Measurements from ENCODE around the gene VAMP1. TPM values are rescaled to one million over a fixed set of nuclear protein-coding genes. Genes with fewer than 3 reads are reported as not detected.

Gene VAMP1
- total RNA-seq, 1 experiment from 2014 or later, result 13.9 TPM

- ATAC-seq (peak; percentile 95), DNase-seq (peak; percentile 84)
- no TSS peak for BruUV-seq (replicated peaks)
- no peak overlapping the region for H3K27ac ChIP-seq (ENCODE audit: low read length)
- no peak overlapping the region for H3K4me2 ChIP-seq (ENCODE audit: low read length)
- H3K4me1 ChIP-seq (ENCODE audit: insufficient read depth, low read length), result peaks cover 9% of the 10 kb centered on the region
- H3K36me3 ChIP-seq (ENCODE audit: low read depth, low read length), result no peaks in the 10 kb centered on the region
- H2AFZ ChIP-seq (ENCODE audit: low read length), result 0 out of 2 replicates have a peak overlapping the region, but pooled peaks have one; percentile 6
- H3K9ac ChIP-seq (ENCODE audit: low read length), result no peak overlapping the region
- POLR2A ChIA-PET (ENCODE audit: unreplicated experiment), result no interaction called here
- intact Hi-C loops (cut with micrococcal nuclease), result loop anchor here (1.0 to 5.0 kb wide), 4 partner anchors 42 to 134 kb away; partner anchors contain the start of genes GAPDH and IFFO1
- H3K79me2 ChIP-seq (ENCODE audit: low read length), result no peaks in the 10 kb centered on the region
- H3K9me2 ChIP-seq (replicated peaks; ENCODE audit: low read length), result no peaks in the 10 kb centered on the region
- H3K27me3 ChIP-seq (ENCODE audit: low read length), result no peaks in the 10 kb centered on the region
- no peaks in the 10 kb centered on the region for H3F3A ChIP-seq (ENCODE audit: low read length, unreplicated experiment)
- H3K9me3 ChIP-seq (ENCODE audit: low read length), result no peaks in the 10 kb centered on the region
- CTCF ChIA-PET, result interaction anchor here (1.0 kb wide), 1 partner anchor 42 kb away, joined by 4 read pairs; no protein-coding TSS in a partner anchor
- no peak for TF ChIP-seq EZH2 (IDR thresholded peaks at IDR 0.05; ENCODE audit: low read length, unreplicated experiment)
- TF ChIP-seq CTCF (conservative IDR thresholded peaks at IDR 0.05; ENCODE audit: low read depth, low read length), result peak; percentile 77
- no peaks in the 10 kb centered on the region for H4K20me1 ChIP-seq (ENCODE audit: low read length)
- H3K4me3 ChIP-seq (ENCODE audit: low read length), result no peak overlapping the region
Measured at GRCh38 chr12:6423267-6424007, 47.0 kb downstream of the VAMP1 start.

- Histone ChIP-seq H4K20me1 (ENCODE audit: low read length) (no peaks in the 10 kb centered on the region), H2AFZ (ENCODE audit: low read length) (0 out of 2 replicates have a peak overlapping the region, but pooled peaks have one; percentile 17), H3K9me2 (replicated peaks; ENCODE audit: low read length) (no peaks in the 10 kb centered on the region), H3K9ac (ENCODE audit: low read length) (no peak overlapping the region), H3K4me2 (ENCODE audit: low read length) (0 out of 2 replicates have a peak overlapping the region, but pooled peaks have one; percentile 4), H3K4me3 (ENCODE audit: low read length) (no peak overlapping the region), H3K36me3 (ENCODE audit: low read depth, low read length) (0 out of 2 replicates have a peak, but pooled peaks cover 3% of the 10 kb centered on the region), H3F3A (ENCODE audit: low read length, unreplicated experiment) (no peaks in the 10 kb centered on the region), H3K9me3 (ENCODE audit: low read length) (no peaks in the 10 kb centered on the region), H3K27me3 (ENCODE audit: low read length) (no peaks in the 10 kb centered on the region), H3K4me1 (ENCODE audit: insufficient read depth, low read length) (peaks cover 9% of the 10 kb centered on the region), H3K27ac (ENCODE audit: low read length) (no peak overlapping the region), H3K79me2 (ENCODE audit: low read length) (no peaks in the 10 kb centered on the region)
- CTCF ChIA-PET, result interaction anchor here (1.0 kb wide), 1 partner anchor 45 kb away, joined by 3 read pairs; no protein-coding TSS in a partner anchor
- DNase-seq (peak; percentile 46), ATAC-seq (peak; percentile 43)
- BruUV-seq (replicated peaks), result no TSS peak
- no peak for TF ChIP-seq EZH2phosphoT487 (IDR thresholded peaks at IDR 0.05; ENCODE audit: borderline replicate concordance, low read length)
- TF ChIP-seq EZH2 (IDR thresholded peaks at IDR 0.05; ENCODE audit: low read length, unreplicated experiment), result no peak
- intact Hi-C loops (cut with micrococcal nuclease), result loop anchor here (5.0 kb wide), 2 partner anchors 112 to 137 kb away; partner anchors contain the start of genes GAPDH and IFFO1
- POLR2A ChIA-PET (ENCODE audit: unreplicated experiment), result no interaction called here
Measured at GRCh38 chr12:6420364-6420763, 50.1 kb downstream of the VAMP1 start.

GRCh38 chr12:6418796-6419195, 51.7 kb downstream of the VAMP1 start:
- no peak overlapping the region for H3K4me2 ChIP-seq (ENCODE audit: low read length)
- no peaks in the 10 kb centered on the region for H3K27me3 ChIP-seq (ENCODE audit: low read length)
- H3K36me3 ChIP-seq (ENCODE audit: low read depth, low read length), result 0 out of 2 replicates have a peak, but pooled peaks cover 3% of the 10 kb centered on the region
- H3K4me1 ChIP-seq (ENCODE audit: insufficient read depth, low read length), result peaks cover 13% of the 10 kb centered on the region
- no peaks in the 10 kb centered on the region for H3F3A ChIP-seq (ENCODE audit: low read length, unreplicated experiment)
- ChIA-PET POLR2A (ENCODE audit: unreplicated experiment) (no interaction called here), CTCF (no interaction called here)
- ATAC-seq (no peak), DNase-seq (no peak)
- H3K9me2 ChIP-seq (replicated peaks; ENCODE audit: low read length), result no peaks in the 10 kb centered on the region
- H2AFZ ChIP-seq (ENCODE audit: low read length), result no peak overlapping the region
- no peaks in the 10 kb centered on the region for H4K20me1 ChIP-seq (ENCODE audit: low read length)
- H3K27ac ChIP-seq (ENCODE audit: low read length), result no peak overlapping the region
- no peaks in the 10 kb centered on the region for H3K79me2 ChIP-seq (ENCODE audit: low read length)
- H3K9me3 ChIP-seq (ENCODE audit: low read length), result no peaks in the 10 kb centered on the region
- no peak overlapping the region for H3K4me3 ChIP-seq (ENCODE audit: low read length)
- intact Hi-C loops (cut with micrococcal nuclease), result no loop called here
- no TSS peak for BruUV-seq (replicated peaks)
- TF ChIP-seq EZH2phosphoT487 (IDR thresholded peaks at IDR 0.05; ENCODE audit: borderline replicate concordance, low read length) (no peak), CTCF (conservative IDR thresholded peaks at IDR 0.05; ENCODE audit: low read depth, low read length) (no peak), EZH2 (IDR thresholded peaks at IDR 0.05; ENCODE audit: low read length, unreplicated experiment) (no peak)
- H3K9ac ChIP-seq (ENCODE audit: low read length), result no peak overlapping the region
